SK-N-SH (cell line): Measurements from ENCODE around the gene PNPLA2. TPM values are rescaled to one million over a fixed set of nuclear protein-coding genes. Genes with fewer than 3 reads are reported as not detected.
A peak's percentile ranks its signal among the peaks of the same experiment; 100 is the strongest.

ENCODE experiments used
- CTCF ChIA-PET: fragments of 300-600, 350-600 bp; formaldehyde crosslinking; extraction: SDS; loops from one replicate; lab custom pipeline; 2021; lab: Yijun Ruan, JAX
- POLR2A ChIA-PET: fragments of 350-600 bp; sonication (Branson Sonifier 250); formaldehyde crosslinking; extraction: SDS; loops from one replicate; lab custom pipeline; 2020; ENCODE audit warnings: antibody characterized with exemption, inconsistent platforms; lab: Yijun Ruan, JAX
- DNase-seq: peaks from one replicate; pipeline ENCODE4 v3.0.0; 2012
- H2AFZ ChIP-seq: fragments of 200-600 bp; sonication (generic); 2 replicates; pipeline ENCODE4 v1.8.1; 2016; ENCODE audit warnings: antibody characterized with exemption, mild to moderate bottlenecking, low read depth
- H3F3A ChIP-seq: fragments of 200-600 bp; sonication (generic); replicated peaks from 2 replicates; pipeline ENCODE3; 2016; ENCODE audit warnings: antibody characterized with exemption, mild to moderate bottlenecking; ENCODE audit not compliant: insufficient read depth
- H3K27ac ChIP-seq, 2 experiments: fragments of 200-500 bp in 1 of 2; fragments of 200-600 bp in 1 of 2; sonication (Bioruptor generic) in 1 of 2; sonication (generic), shearing (Covaris generic) in 1 of 2; 2 replicates each; pipeline versions ENCODE4 v1.5.1 to v1.6.1; 2014 to 2016; ENCODE audit warnings: low read depth in 2 of 2, inconsistent platforms in 1 of 2, low read length in 1 of 2, mild to moderate bottlenecking in 1 of 2, mixed read lengths in 1 of 2
- H3K27me3 ChIP-seq: fragments of 200-600 bp; sonication (generic), shearing (Covaris generic); 2 replicates; pipeline ENCODE4 v1.6.1; 2016; ENCODE audit warnings: mixed run types; ENCODE audit not compliant: insufficient read depth
- H3K36me3 ChIP-seq, 2 experiments: fragments of 200-500 bp in 1 of 2; fragments of 200-600 bp in 1 of 2; sonication (Bioruptor generic) in 1 of 2; sonication (generic) in 1 of 2; replicated peaks in 1 of 2; 2 replicates each; pipeline versions ENCODE3 to v1.5.1; 2014 to 2016; ENCODE audit warnings: low read length in 1 of 2, mild to moderate bottlenecking in 1 of 2; ENCODE audit not compliant: insufficient read depth in 2 of 2, control insufficient read depth in 1 of 2
- H3K4me1 ChIP-seq, 2 experiments: fragments of 200-500 bp in 1 of 2; fragments of 200-600 bp in 1 of 2; sonication (Bioruptor generic) in 1 of 2; sonication (generic), shearing (Covaris generic) in 1 of 2; 2 replicates each; pipeline versions ENCODE4 v1.5.1 to v1.6.1; 2014 to 2016; ENCODE audit warnings: low read depth in 1 of 2, low read length in 1 of 2, mixed run types in 1 of 2; ENCODE audit not compliant: insufficient read depth in 2 of 2, control insufficient read depth in 1 of 2
- H3K4me2 ChIP-seq: fragments of 200-600 bp; sonication (generic), shearing (Covaris generic); 2 replicates; pipeline ENCODE4 v1.6.1; 2017; ENCODE audit warnings: mixed run types
- H3K4me3 ChIP-seq, 2 experiments: fragments of 200-500 bp in 1 of 2; fragments of 200-600 bp in 1 of 2; sonication (Bioruptor generic) in 1 of 2; sonication (generic), shearing (Covaris generic) in 1 of 2; 2 replicates each; pipeline versions ENCODE4 v1.5.1 to v1.8.1; 2014 to 2016; ENCODE audit warnings: low read depth in 2 of 2, inconsistent platforms in 1 of 2, low read length in 1 of 2, mild to moderate bottlenecking in 1 of 2, mixed read lengths in 1 of 2, moderate library complexity in 1 of 2
- H3K79me2 ChIP-seq: fragments of 200-600 bp; sonication (generic); 2 replicates; pipeline ENCODE4 v1.8.1; 2017; ENCODE audit warnings: mild to moderate bottlenecking; ENCODE audit not compliant: insufficient read depth
- H3K9ac ChIP-seq: fragments of 200-600 bp; sonication (generic); 2 replicates; pipeline ENCODE4 v1.6.1; 2017; ENCODE audit warnings: mixed run types
- H3K9me2 ChIP-seq: fragments of 200-600 bp; sonication (generic); 2 replicates; pipeline ENCODE4 v1.6.1; 2017; ENCODE audit warnings: mixed run types
- H3K9me3 ChIP-seq: fragments of 200-600 bp; sonication (generic); 2 replicates; pipeline ENCODE4 v1.6.1; 2017; ENCODE audit warnings: mixed run types, mild to moderate bottlenecking, moderate library complexity
- H4K20me1 ChIP-seq: fragments of 200-600 bp; sonication (generic); 2 replicates; pipeline ENCODE4 v1.6.1; 2017; ENCODE audit warnings: mild to moderate bottlenecking, mixed run types; ENCODE audit not compliant: insufficient read depth
- EZH2phosphoT487 ChIP-seq: fragments of 200-600 bp; sonication (generic); IDR thresholded peaks from 2 replicates; pipeline ENCODE4 v1.6.1; 2017; ENCODE audit warnings: low read depth, mixed run types, mild to moderate bottlenecking, antibody characterized with exemption, moderate library complexity, borderline replicate concordance
- FOXJ3 ChIP-seq: sonication (generic); formaldehyde crosslinking; IDR thresholded peaks from 2 replicates; pipeline ENCODE4 v1.5.1; 2020; ENCODE audit warnings: mild to moderate bottlenecking, missing genetic modification reagents
- IRF3 ChIP-seq: fragments of 150-350 bp; IDR thresholded peaks from 2 replicates; pipeline ENCODE4 v1.6.1; 2016; ENCODE audit warnings: mild to moderate bottlenecking, low read depth, low read length
- MAX ChIP-seq: IDR thresholded peaks from 2 replicates; pipeline ENCODE4 v1.4.0; 2012; ENCODE audit warnings: low read depth
- NFIC ChIP-seq: IDR thresholded peaks from 2 replicates; pipeline ENCODE4 v1.4.0; 2012; ENCODE audit warnings: borderline replicate concordance
- POLR2AphosphoS5 ChIP-seq: IDR thresholded peaks from 2 replicates; pipeline ENCODE4 v1.6.1; 2012; ENCODE audit warnings: low read depth, low read length
- RFX5 ChIP-seq: IDR thresholded peaks from 2 replicates; pipeline ENCODE4 v1.6.1; 2012; ENCODE audit warnings: mild to moderate bottlenecking, improper control_type of control experiment, low read length
- RXRA ChIP-seq: IDR thresholded peaks from 2 replicates; pipeline ENCODE4 v1.4.0; 2012; ENCODE audit warnings: low read depth, mild to moderate bottlenecking, borderline replicate concordance
- SMC3 ChIP-seq: IDR thresholded peaks from 2 replicates; pipeline ENCODE4 v1.6.1; 2012; ENCODE audit warnings: low read depth, low read length, improper control_type of control experiment
- USF2 ChIP-seq: fragments of 150-350 bp; IDR thresholded peaks from 2 replicates; pipeline ENCODE4 v1.6.1; 2017; ENCODE audit warnings: antibody characterized with exemption, low read length, low read depth, borderline replicate concordance
- YY1 ChIP-seq: IDR thresholded peaks from 2 replicates; pipeline ENCODE4 v1.4.0; 2012; ENCODE audit warnings: low read depth, mild to moderate bottlenecking
- ZBTB33 ChIP-seq: IDR thresholded peaks from 2 replicates; pipeline ENCODE4 v1.4.0; 2012; ENCODE audit warnings: low read depth, borderline replicate concordance
- WGBS: methylation state at CpG from one replicate; pipeline ENCODE4 v1.1.6; 2017; ENCODE audit warnings: low lambda C conversion rate; 5-methylcytosine and 5-hydroxymethylcytosine counted together
- polyA plus RNA-seq, 3 experiments: library from polyadenylated mRNA; depleted of rRNA; stranded (reverse); fragments of >200 nt; gene quantifications; 2 replicates each; pipeline ENCODE4 v1.2.3, GENCODE V29; 2012

PNPLA2 gene
- polyA plus RNA-seq, 1 of the 3 experiments (the other 2 are of a cell fraction): 60.3 TPM

DNA sequence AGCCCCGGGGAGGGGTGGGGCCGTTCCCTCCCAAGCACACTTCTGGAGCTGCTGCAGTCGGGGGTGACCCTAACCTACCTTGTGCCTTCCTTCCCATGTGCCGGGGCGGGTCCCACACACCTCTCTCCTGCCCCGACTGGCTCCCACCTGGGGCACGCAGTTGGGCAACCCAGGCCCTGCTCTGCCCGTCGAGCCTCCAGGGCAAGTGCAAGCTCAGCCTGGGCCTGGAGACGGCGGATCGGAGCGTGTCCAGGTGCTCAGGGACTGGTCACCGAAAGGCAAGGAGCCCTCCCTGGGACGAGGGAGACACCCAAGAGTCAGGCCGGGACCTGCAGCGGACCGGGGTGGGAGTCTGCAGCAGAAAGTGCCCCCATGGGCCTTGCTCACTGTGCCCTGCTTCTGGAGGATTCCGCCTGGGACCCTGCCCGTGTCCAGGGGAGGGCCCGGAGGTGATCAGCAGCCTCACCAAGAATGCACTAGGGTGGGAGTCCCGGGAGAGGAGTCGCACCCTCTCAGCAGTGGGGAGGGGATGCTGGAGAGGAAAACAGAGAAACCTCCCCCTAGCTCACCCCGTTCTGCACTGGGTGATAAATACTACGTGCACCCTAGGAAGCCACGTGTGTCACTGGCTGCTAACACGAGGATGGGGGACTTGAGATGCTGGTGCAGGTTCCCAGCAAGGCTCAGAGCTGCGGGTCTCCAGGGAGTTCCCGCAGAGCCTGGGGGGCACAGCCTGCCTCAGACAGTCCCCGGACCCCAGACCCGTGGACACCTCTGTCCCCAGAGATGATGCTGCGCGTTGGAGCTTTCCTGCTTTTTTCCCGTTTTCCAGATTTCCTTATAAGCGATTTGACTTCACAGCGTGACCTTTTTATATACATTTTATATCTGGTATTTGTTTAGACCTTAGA, 36.2 kb upstream of the PNPLA2 start:
- H3K4me2 ChIP-seq: 0 out of 2 replicates have a peak overlapping the region, but pooled peaks have one; percentile 41
- ChIA-PET CTCF (interaction anchor here (0.7 to 3.3 kb wide), 11 partner anchors 12 to 228 kb away, joined by 3 to 43 read pairs (median 6); partner anchors contain the start of genes PIDD1, SLC25A22 and TALDO1), POLR2A (no interaction called here)
- H3K36me3 ChIP-seq: peaks cover 0 to 7% of the 10 kb centered on the region in 2 experiments
- peaks cover 23% of the 10 kb centered on the region for H3K79me2 ChIP-seq
- peaks cover 17% of the 10 kb centered on the region for H3F3A ChIP-seq
- no peaks in the 10 kb centered on the region for H3K9me3 ChIP-seq
- TF ChIP-seq NFIC: no peak
- TF ChIP-seq ZBTB33: no peak
- no peak for TF ChIP-seq YY1
- no peak for TF ChIP-seq MAX
- no peak for TF ChIP-seq RXRA
- no peak for TF ChIP-seq EZH2phosphoT487
- no peak for TF ChIP-seq IRF3
- no peak for TF ChIP-seq FOXJ3 (CRISPR knock-in tag)
- TF ChIP-seq USF2: no peak
- no peak for TF ChIP-seq SMC3
- no peak for TF ChIP-seq RFX5
- TF ChIP-seq POLR2AphosphoS5: no peak
- H3K9ac ChIP-seq: peak overlapping the region; percentile 23; the same call in 1 of the 2 replicates
- no peak overlapping the region for H3K4me3 ChIP-seq
- no peaks in the 10 kb centered on the region for H3K9me2 ChIP-seq
- no peak overlapping the region for H2AFZ ChIP-seq
- no peak for DNase-seq
- peak overlapping the region in 1 of 2 experiments; percentile 75; a peak in 2 of 4 replicates for H3K27ac ChIP-seq
- H3K27me3 ChIP-seq: no peaks in the 10 kb centered on the region
- 87% methylated on average over 15 of the region's 36 CpGs for WGBS
- H3K4me1 ChIP-seq: peaks cover 9 to 16% of the 10 kb centered on the region in 2 experiments; a peak in 3 of 4 replicates
- H4K20me1 ChIP-seq: no peaks in the 10 kb centered on the region
